Stomach (tissue), 9 donors: ENCODE measurements around the gene SPEF1. TPM values are rescaled to one million over a fixed set of nuclear protein-coding genes. Genes with fewer than 3 reads are reported as not detected.

Experiments used
- DNase-seq, 2 donors: peaks; one replicate each; pipeline versions ENCODE4 v3.0.0 to v3.0.0-alpha.2; 2013 to 2019
- H3K27ac ChIP-seq, 5 donors: fragments of 200-600 bp in 4 of 5; sonication (generic) in 4 of 5; one replicate each; pipeline ENCODE4 v1.5.1; 2013 to 2019; ENCODE audit warnings: mild to moderate bottlenecking in 1 of 5, moderate library complexity in 1 of 5
- H3K27me3 ChIP-seq, 3 donors: fragments of 200-600 bp; sonication (generic); one replicate each; pipeline ENCODE4 v1.5.1; 2017 to 2019; ENCODE audit warnings: mixed run types in 1 of 3
- H3K36me3 ChIP-seq, 4 donors: fragments of 200-600 bp; sonication (generic); 1 replicate in 3 of 4; 2 replicates in 1 of 4; pipeline ENCODE4 v1.5.1; 2016 to 2019
- H3K4me1 ChIP-seq, 4 donors: fragments of 200-600 bp; sonication (generic); one replicate each; pipeline ENCODE4 v1.5.1; 2016 to 2019
- H3K4me3 ChIP-seq, 4 donors: fragments of 200-600 bp; sonication (generic) in 3 of 4; one replicate each; pipeline ENCODE4 v1.5.1; 2016 to 2019; ENCODE audit warnings: mild to moderate bottlenecking in 1 of 4
- H3K9me3 ChIP-seq, 4 donors: fragments of 200-600 bp; sonication (generic); one replicate each; pipeline ENCODE4 v1.5.1; 2016 to 2019
- EP300 ChIP-seq: sonication (generic); formaldehyde crosslinking; IDR thresholded peaks from one replicate; pipeline ENCODE4 v1.6.1; 2017; ENCODE audit warnings: antibody characterized with exemption
- POLR2A ChIP-seq, 4 donors: fragments of 450-650 bp; IDR thresholded peaks; one replicate each; pipeline ENCODE4 v1.6.1; 2016; ENCODE audit warnings: antibody characterized with exemption in 4 of 4, control low read depth in 2 of 4, mild to moderate bottlenecking in 1 of 4, moderate library complexity in 1 of 4
- POLR2AphosphoS5 ChIP-seq, 3 donors: sonication (generic); formaldehyde crosslinking; IDR thresholded peaks; one replicate each; pipeline ENCODE4 v1.6.1; 2016; ENCODE audit warnings: antibody characterized with exemption in 3 of 3
- WGBS, 5 donors: extraction: QIAGEN DNeasy Blood & Tissue Kit in 3 of 5; methylation state at CpG; one replicate each; pipeline versions ENCODE4 v1.1.5 to v1.1.7; 2013 to 2018; 5-methylcytosine and 5-hydroxymethylcytosine counted together
- intact Hi-C: fragments of 100-400 bp; cut with DNase I; formaldehyde crosslinking; loops from one replicate; pipeline ENCODE4 v1.15.1; 2023; ENCODE audit warnings: low total_unique reads
- polyA plus RNA-seq, 3 donors: library from polyadenylated mRNA; stranded (reverse); fragments of 200-250 nt; gene quantifications; one replicate each; pipeline ENCODE4 v1.2.3, GENCODE V29; 2013
- total RNA-seq, 5 donors: library from RNA; depleted of rRNA; stranded (reverse); fragments of >200 nt; gene quantifications; one replicate each; pipeline versions ENCODE4 v1.1.0 to v1.2.3, GENCODE V29; 2014 to 2016
- TF ChIP-seq, protein P1 (sequence below), 7 experiments: fragments of 450-650 bp in 4 of 7; fragments of 200-600 bp in 3 of 7; sonication (generic) in 3 of 7; IDR thresholded peaks; one replicate each; pipeline ENCODE4 v1.5.1; 2016 to 2019; ENCODE audit warnings: antibody characterized with exemption in 7 of 7, control low read depth in 2 of 7, mild to moderate bottlenecking in 1 of 7
- donor health status: healthy with polysubstance abuse.
- donor health status: Bipolar disorder and iron deficiency.
- donor health status: healthy.

Gene SPEF1
- total and polyA plus RNA-seq, 8 donors: 0.18 to 0.19 TPM; not detected in 6

DNA sequence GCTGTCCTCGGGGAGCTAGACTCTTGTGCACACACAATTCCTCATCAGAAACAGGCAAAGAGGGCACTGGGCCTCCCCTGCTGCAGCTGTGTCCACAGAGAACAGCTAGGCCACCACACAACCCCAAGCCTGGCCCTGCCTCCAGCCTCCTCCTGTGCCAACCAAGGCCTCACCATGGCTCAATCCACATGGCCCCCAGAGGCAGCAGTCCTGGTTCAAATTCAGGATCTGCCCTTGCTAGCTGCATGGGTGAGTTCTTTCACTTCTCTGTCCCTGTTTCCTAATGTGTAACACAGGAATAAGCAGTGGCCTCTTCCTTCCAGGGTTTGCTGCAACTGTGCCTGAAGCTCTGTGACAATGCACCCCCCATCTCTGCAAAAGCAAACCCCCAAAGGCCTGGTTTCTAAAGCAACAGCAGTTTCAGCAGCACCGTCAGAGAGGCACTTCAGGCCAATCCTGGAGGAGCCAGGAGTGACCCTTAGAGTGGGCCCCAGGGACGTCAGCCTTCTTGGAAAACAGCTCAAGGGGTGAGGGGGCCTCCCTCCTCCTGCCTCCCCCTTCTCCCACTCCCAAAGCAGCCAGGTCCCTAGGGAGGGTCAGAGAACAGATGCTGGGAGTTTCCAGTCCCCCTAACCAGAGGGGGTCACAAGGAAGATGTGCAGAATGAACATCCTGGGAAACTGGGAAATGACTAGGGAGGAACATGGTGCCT lies 15.9 kb downstream of the SPEF1 start:
- Histone ChIP-seq H3K4me3 (peak overlapping the region in 3 of 4 donors; percentile 73 to 85 (median 76)), H3K36me3 (peaks cover 0 to 5% (median 0%) of the 10 kb centered on the region in 4 donors), H3K4me1 (peaks cover 26 to 73% (median 54%) of the 10 kb centered on the region in 4 donors), H3K9me3 (no peaks in the 10 kb centered on the region), H3K27me3 (no peaks in the 10 kb centered on the region), H3K27ac (peak overlapping the region in 4 of 5 donors; percentile 10 to 94 (median 78))
- intact Hi-C loops: loop anchor here (10.0 kb wide), 1 partner anchor 91 kb away; no protein-coding TSS in a partner anchor
- no peak for TF ChIP-seq POLR2A (IDR thresholded peaks at IDR 0.05)
- no peak for TF ChIP-seq POLR2AphosphoS5 (IDR thresholded peaks at IDR 0.05)
- TF ChIP-seq, protein P1, sequence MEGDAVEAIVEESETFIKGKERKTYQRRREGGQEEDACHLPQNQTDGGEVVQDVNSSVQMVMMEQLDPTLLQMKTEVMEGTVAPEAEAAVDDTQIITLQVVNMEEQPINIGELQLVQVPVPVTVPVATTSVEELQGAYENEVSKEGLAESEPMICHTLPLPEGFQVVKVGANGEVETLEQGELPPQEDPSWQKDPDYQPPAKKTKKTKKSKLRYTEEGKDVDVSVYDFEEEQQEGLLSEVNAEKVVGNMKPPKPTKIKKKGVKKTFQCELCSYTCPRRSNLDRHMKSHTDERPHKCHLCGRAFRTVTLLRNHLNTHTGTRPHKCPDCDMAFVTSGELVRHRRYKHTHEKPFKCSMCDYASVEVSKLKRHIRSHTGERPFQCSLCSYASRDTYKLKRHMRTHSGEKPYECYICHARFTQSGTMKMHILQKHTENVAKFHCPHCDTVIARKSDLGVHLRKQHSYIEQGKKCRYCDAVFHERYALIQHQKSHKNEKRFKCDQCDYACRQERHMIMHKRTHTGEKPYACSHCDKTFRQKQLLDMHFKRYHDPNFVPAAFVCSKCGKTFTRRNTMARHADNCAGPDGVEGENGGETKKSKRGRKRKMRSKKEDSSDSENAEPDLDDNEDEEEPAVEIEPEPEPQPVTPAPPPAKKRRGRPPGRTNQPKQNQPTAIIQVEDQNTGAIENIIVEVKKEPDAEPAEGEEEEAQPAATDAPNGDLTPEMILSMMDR (IDR thresholded peaks at IDR 0.05): no peak
- no peak for TF ChIP-seq EP300
- DNase-seq: peak in 1 of 2 donors; percentile 61
- WGBS, 5 donors: 59 to 76% (median 69%) methylated on average over 3 of the region's 3 CpGs

DNA sequence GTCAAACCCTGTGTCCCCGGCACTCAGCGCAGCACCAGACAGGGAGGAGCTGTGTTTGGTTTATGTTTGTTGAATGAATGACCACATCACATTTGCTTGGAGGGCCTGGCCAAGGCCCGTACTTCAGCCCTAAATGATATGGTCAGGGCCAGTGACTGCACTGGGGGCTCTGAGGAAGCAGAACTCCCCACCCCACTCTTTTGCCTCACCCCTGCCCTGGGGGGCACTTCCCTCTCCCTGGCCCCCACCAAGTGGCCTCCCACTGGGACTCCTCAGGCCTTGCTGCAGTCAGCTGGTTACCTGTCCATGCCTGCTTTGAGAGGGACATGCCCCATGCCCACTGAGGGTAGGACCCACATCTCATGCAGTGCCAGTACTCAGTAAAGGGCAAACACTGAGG lies 16.6 kb downstream of the SPEF1 start:
- Histone ChIP-seq H3K27me3 (no peaks in the 10 kb centered on the region), H3K27ac (peak overlapping the region in 4 of 5 donors; percentile 31 to 94 (median 36)), H3K4me1 (peaks cover 26 to 80% (median 54%) of the 10 kb centered on the region in 4 donors), H3K4me3 (no peak overlapping the region), H3K9me3 (no peaks in the 10 kb centered on the region), H3K36me3 (peaks cover 0 to 5% (median 2%) of the 10 kb centered on the region in 4 donors)
- TF ChIP-seq POLR2A (IDR thresholded peaks at IDR 0.05): no peak
- WGBS, 5 donors: 83 to 97% (median 93%) methylated on average over 3 of the region's 3 CpGs
- intact Hi-C loops: loop anchor here (10.0 kb wide), 1 partner anchor 90 kb away; no protein-coding TSS in a partner anchor
- no peak for DNase-seq

DNA sequence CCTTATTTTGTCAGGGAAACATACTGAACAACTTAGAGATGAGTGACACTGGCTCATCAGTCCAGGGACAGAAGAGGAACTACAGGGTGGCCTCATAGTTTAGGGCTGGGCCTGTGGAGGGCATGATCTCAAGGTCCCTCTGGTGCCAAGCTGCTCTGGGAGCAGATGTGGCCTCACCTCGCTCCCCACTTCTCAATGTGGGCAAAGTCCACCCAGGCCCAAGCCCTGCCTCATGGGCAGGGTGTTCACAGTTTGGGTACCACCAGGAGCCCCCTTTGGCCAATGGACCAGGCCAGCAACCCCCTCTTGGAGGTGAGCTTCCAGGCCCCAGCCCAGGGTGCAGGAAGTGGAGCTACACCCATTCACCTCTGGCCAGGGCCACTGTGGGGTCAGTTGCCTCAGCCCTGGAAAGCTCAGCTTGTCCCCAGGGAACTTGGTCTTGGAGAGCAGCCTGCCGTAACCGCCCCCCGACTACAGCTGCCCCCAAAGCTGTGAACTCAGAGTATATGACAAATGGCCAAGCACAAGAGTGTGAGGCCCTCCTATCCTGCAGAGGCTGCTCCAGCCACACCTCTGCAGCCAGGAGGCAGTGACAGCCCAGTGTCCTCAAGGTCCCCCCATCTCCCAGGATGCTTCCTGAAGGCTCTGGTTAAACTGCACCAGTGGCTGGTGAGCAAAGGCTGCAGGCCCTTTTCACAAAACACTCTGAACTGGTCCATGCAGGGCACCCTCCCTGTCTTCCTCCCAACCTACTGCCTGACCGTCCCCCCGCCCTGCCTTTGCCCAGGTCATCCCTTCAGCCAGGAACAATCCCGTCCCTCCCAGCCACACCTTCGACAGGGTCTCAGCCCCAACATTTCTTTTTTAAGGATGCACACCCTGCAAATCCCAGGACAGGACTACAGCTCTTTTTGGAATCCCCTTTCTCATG lies 17.3 kb downstream of the SPEF1 start:
- no peak for TF ChIP-seq POLR2AphosphoS5 (IDR thresholded peaks at IDR 0.05)
- TF ChIP-seq, protein P1 (IDR thresholded peaks at IDR 0.05): no peak
- TF ChIP-seq POLR2A (IDR thresholded peaks at IDR 0.05): no peak
- TF ChIP-seq EP300: no peak
- H3K27me3 ChIP-seq: no peaks in the 10 kb centered on the region
- 77 to 90% (median 84%) methylated on average over 8 of the region's 8 CpGs for WGBS, 5 donors
- no peaks in the 10 kb centered on the region for H3K9me3 ChIP-seq
- no peak overlapping the region for H3K4me3 ChIP-seq
- H3K36me3 ChIP-seq: peaks cover 0 to 10% (median 3%) of the 10 kb centered on the region in 4 donors
- intact Hi-C loops: loop anchor here (10.0 kb wide), 1 partner anchor 89 kb away; no protein-coding TSS in a partner anchor
- H3K27ac ChIP-seq: peak overlapping the region in 4 of 5 donors; percentile 14 to 94 (median 44)
- H3K4me1 ChIP-seq: peaks cover 21 to 78% (median 52%) of the 10 kb centered on the region in 4 donors
- peak in 1 of 2 donors; percentile 12 for DNase-seq

DNA sequence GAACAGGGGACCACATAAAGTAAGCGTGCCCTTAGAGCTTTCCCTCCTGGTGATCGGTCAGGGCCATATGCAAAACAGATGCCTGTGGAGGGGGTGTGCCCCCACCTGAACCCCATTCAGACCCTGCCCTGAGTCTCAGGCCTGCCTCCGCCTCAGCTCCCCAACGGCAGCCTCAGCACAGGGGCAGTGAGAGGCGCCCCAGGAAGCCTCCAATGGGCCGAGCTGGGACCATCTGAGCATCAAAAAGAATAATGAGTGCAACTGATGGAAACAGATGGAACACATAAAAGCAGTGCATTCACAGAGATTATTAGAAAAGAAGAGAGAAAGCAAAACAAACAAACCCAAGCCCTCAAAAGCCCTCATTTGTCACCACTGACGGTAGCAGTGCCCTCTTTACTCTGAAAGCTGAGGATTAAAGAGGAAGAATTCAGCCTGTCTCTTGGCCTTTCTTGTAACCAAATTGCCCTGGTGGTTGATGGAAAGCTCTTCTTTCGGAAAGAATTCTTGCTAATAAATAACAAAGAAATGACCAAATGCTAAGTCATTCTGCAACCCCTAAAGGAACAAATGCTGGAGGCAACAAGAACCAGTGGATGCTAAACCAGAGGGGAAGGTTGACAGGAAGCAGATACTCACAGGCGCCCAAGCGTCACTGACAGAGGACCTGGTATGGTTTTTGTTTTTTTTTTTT lies 20.4 kb downstream of the SPEF1 start:
- intact Hi-C loops: loop anchor here (10.0 kb wide), 1 partner anchor 86 kb away; no protein-coding TSS in a partner anchor
- no peaks in the 10 kb centered on the region for H3K27me3 ChIP-seq
- peak overlapping the region in 4 of 5 donors; percentile 20 to 94 (median 32) for H3K27ac ChIP-seq
- H3K4me3 ChIP-seq: no peak overlapping the region
- peaks cover 7 to 58% (median 26%) of the 10 kb centered on the region in 4 donors for H3K4me1 ChIP-seq
- TF ChIP-seq POLR2AphosphoS5 (IDR thresholded peaks at IDR 0.05) (peak in 1 of 3 donors; percentile 51), EP300 (no peak), POLR2A (IDR thresholded peaks at IDR 0.05) (no peak)
- TF ChIP-seq, protein P1 (IDR thresholded peaks at IDR 0.05): no peak
- H3K9me3 ChIP-seq: no peaks in the 10 kb centered on the region
- DNase-seq: peak in 1 of 2 donors; percentile 7
- WGBS, 5 donors: 65 to 83% (median 78%) methylated on average over 10 of the region's 10 CpGs
- H3K36me3 ChIP-seq: peaks cover 12 to 38% (median 24%) of the 10 kb centered on the region in 4 donors
